Suppressor macrophage treated with lipopolysaccharide for 4 hours (primary cell): ENCODE results near the gene BROX.

Experiments used
- DNase-seq: peaks from one replicate; pipeline ENCODE4 v3.0.0-alpha.2; 2020

Gene BROX

DNA sequence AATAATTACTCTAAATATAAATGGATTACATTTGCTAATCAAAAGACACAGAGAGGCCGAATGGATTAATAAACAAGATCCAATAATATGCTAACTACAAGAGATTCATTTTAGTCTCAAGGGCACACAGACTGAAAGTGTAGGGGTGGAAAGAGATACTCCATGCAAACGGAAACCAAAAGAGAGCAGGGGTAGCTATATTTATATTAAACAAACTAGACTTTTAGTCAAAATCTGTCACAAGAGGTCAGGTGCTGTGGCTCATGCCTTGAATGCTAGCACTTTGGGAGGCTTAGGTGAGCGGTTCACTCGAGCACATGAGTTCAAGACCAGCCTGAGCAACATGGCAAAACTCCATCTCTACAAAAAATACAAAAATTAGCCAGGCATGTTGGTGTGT lies 68.9 kb downstream of the BROX start:
- no peak for DNase-seq

DNA sequence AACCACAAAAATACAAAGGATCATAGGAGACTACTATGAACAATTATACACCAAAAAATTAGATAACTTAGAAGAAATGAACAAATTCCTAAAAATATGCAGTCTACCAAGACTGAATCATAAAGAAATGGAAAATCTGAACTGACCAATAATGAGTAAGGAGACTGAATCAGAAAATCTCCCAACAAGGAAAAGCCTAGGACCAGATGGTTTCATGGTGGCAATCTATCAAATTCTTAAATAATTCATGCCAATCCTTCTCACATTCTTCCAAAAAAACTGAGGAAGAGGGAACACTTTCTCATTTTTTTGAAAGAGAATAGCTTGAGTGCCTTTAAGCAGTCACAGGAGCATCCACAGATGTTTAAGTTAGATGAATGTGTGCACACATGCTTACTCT lies 70.7 kb downstream of the BROX start:
- no peak for DNase-seq

DNA sequence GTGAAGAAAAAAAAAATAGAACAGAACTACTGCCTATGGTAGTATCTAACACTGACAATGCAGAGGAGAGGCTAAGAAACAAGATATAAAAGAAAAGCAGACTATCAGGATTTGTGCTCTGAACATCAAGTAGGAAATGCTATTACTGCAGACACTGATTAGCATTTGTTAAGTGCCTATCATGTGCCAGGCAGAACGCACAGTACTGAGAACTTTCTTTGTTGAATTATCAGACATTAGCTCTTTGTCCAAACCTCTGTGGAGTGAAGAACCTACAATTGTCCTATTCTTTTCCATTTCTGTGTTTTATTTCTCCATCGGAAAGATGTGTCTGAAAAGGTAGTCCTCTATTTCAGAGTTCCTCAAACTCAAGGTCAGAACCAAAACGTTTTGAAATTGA lies 72.0 kb downstream of the BROX start:
- no peak for DNase-seq
